Measurements from ENCODE around the gene TENT4A. TPM values are rescaled to one million over a fixed set of nuclear protein-coding genes. Genes with fewer than 3 reads are reported as not detected.

The TENT4A gene
- total RNA-seq, 1 experiment from 2014 or later: 10.2 TPM

- no peaks in the 10 kb centered on the region for H3K36me3 ChIP-seq (replicated peaks; ENCODE audit: control insufficient read depth, insufficient read depth, low read length)
- no peaks in the 10 kb centered on the region for H3K27me3 ChIP-seq (ENCODE audit: control insufficient read depth, insufficient read depth, low read length)
- H3K4me3 ChIP-seq (ENCODE audit: insufficient read depth, low read depth, low read length): no peak overlapping the region
- DNase-seq: no peak
Observed at GRCh38 chr5:6705959-6706358, 7.3 kb upstream of the TENT4A start.

GRCh38 chr5:6707852-6708251, 5.4 kb upstream of the TENT4A start:
- H3K36me3 ChIP-seq (replicated peaks; ENCODE audit: control insufficient read depth, insufficient read depth, low read length): no peaks in the 10 kb centered on the region
- no peak overlapping the region for H3K4me3 ChIP-seq (ENCODE audit: insufficient read depth, low read depth, low read length)
- no peak for DNase-seq
- H3K27me3 ChIP-seq (ENCODE audit: control insufficient read depth, insufficient read depth, low read length): no peaks in the 10 kb centered on the region

GRCh38 chr5:6708814-6709213, 4.4 kb upstream of the TENT4A start:
- DNase-seq: no peak
- Histone ChIP-seq H3K4me3 (ENCODE audit: insufficient read depth, low read depth, low read length) (no peak overlapping the region), H3K36me3 (replicated peaks; ENCODE audit: control insufficient read depth, insufficient read depth, low read length) (no peaks in the 10 kb centered on the region), H3K27me3 (ENCODE audit: control insufficient read depth, insufficient read depth, low read length) (no peaks in the 10 kb centered on the region)

GRCh38 chr5:6710070-6710469, 3.2 kb upstream of the TENT4A start:
- H3K27me3 ChIP-seq (ENCODE audit: control insufficient read depth, insufficient read depth, low read length): no peaks in the 10 kb centered on the region
- H3K36me3 ChIP-seq (replicated peaks; ENCODE audit: control insufficient read depth, insufficient read depth, low read length): no peaks in the 10 kb centered on the region
- DNase-seq: no peak
- no peak overlapping the region for H3K4me3 ChIP-seq (ENCODE audit: insufficient read depth, low read depth, low read length)

- Histone ChIP-seq H3K36me3 (replicated peaks; ENCODE audit: control insufficient read depth, insufficient read depth, low read length) (no peaks in the 10 kb centered on the region), H3K4me3 (ENCODE audit: insufficient read depth, low read depth, low read length) (no peak overlapping the region), H3K27me3 (ENCODE audit: control insufficient read depth, insufficient read depth, low read length) (no peaks in the 10 kb centered on the region)
- no peak for DNase-seq
Observed at GRCh38 chr5:6710551-6711318, 2.5 kb upstream of the TENT4A start.

- peaks cover under 1% of the 10 kb centered on the region; the same call in 1 of the 2 replicates for H3K36me3 ChIP-seq (replicated peaks; ENCODE audit: control insufficient read depth, insufficient read depth, low read length)
- peak overlapping the region; percentile 74 for H3K4me3 ChIP-seq (ENCODE audit: insufficient read depth, low read depth, low read length)
- no peaks in the 10 kb centered on the region for H3K27me3 ChIP-seq (ENCODE audit: control insufficient read depth, insufficient read depth, low read length)
- DNase-seq: no peak
Observed at GRCh38 chr5:6711409-6712141, 1.7 kb upstream of the TENT4A start.

- peak; percentile 73 for DNase-seq
- H3K27me3 ChIP-seq (ENCODE audit: control insufficient read depth, insufficient read depth, low read length): no peaks in the 10 kb centered on the region
- H3K4me3 ChIP-seq (ENCODE audit: insufficient read depth, low read depth, low read length): peak overlapping the region; percentile 74
- H3K36me3 ChIP-seq (replicated peaks; ENCODE audit: control insufficient read depth, insufficient read depth, low read length): peaks cover 2% of the 10 kb centered on the region; the same call in 1 of the 2 replicates
Observed at GRCh38 chr5:6712142-6712576, 1.1 kb upstream of the TENT4A start.

- Histone ChIP-seq H3K36me3 (replicated peaks; ENCODE audit: control insufficient read depth, insufficient read depth, low read length) (peaks cover 2% of the 10 kb centered on the region; the same call in 1 of the 2 replicates), H3K27me3 (ENCODE audit: control insufficient read depth, insufficient read depth, low read length) (no peaks in the 10 kb centered on the region), H3K4me3 (ENCODE audit: insufficient read depth, low read depth, low read length) (peak overlapping the region; percentile 74)
- peak; percentile 99 for DNase-seq
Observed at GRCh38 chr5:6712577-6713273, 507 bp upstream of the TENT4A start.

- Histone ChIP-seq H3K4me3 (ENCODE audit: insufficient read depth, low read depth, low read length) (peak overlapping the region; percentile 59), H3K27me3 (ENCODE audit: control insufficient read depth, insufficient read depth, low read length) (no peaks in the 10 kb centered on the region), H3K36me3 (replicated peaks; ENCODE audit: control insufficient read depth, insufficient read depth, low read length) (peaks cover 2% of the 10 kb centered on the region; the same call in 1 of the 2 replicates)
- DNase-seq: peak; percentile 77
Observed at GRCh38 chr5:6714226-6715041, 1.2 kb downstream of the TENT4A start.

- no peaks in the 10 kb centered on the region for H3K27me3 ChIP-seq (ENCODE audit: control insufficient read depth, insufficient read depth, low read length)
- peak; percentile 10 for DNase-seq
- H3K4me3 ChIP-seq (ENCODE audit: insufficient read depth, low read depth, low read length): peak overlapping the region; percentile 59
- H3K36me3 ChIP-seq (replicated peaks; ENCODE audit: control insufficient read depth, insufficient read depth, low read length): peaks cover 2% of the 10 kb centered on the region; the same call in 1 of the 2 replicates
Observed at GRCh38 chr5:6715271-6715670, 2.0 kb downstream of the TENT4A start.

- Histone ChIP-seq H3K36me3 (replicated peaks; ENCODE audit: control insufficient read depth, insufficient read depth, low read length) (peaks cover 2% of the 10 kb centered on the region; the same call in 1 of the 2 replicates), H3K27me3 (ENCODE audit: control insufficient read depth, insufficient read depth, low read length) (no peaks in the 10 kb centered on the region), H3K4me3 (ENCODE audit: insufficient read depth, low read depth, low read length) (no peak overlapping the region; the same call in 1 of the 2 replicates)
- peak; percentile 20 for DNase-seq
Observed at GRCh38 chr5:6715758-6716628, 2.8 kb downstream of the TENT4A start.

- H3K36me3 ChIP-seq (replicated peaks; ENCODE audit: control insufficient read depth, insufficient read depth, low read length): peaks cover 2% of the 10 kb centered on the region; the same call in 1 of the 2 replicates
- H3K27me3 ChIP-seq (ENCODE audit: control insufficient read depth, insufficient read depth, low read length): no peaks in the 10 kb centered on the region
- no peak for DNase-seq
- H3K4me3 ChIP-seq (ENCODE audit: insufficient read depth, low read depth, low read length): no peak overlapping the region
Observed at GRCh38 chr5:6716629-6717149, 3.5 kb downstream of the TENT4A start.

- no peak for DNase-seq
- Histone ChIP-seq H3K27me3 (ENCODE audit: control insufficient read depth, insufficient read depth, low read length) (no peaks in the 10 kb centered on the region), H3K4me3 (ENCODE audit: insufficient read depth, low read depth, low read length) (no peak overlapping the region), H3K36me3 (replicated peaks; ENCODE audit: control insufficient read depth, insufficient read depth, low read length) (peaks cover 2% of the 10 kb centered on the region; the same call in 1 of the 2 replicates)
Observed at GRCh38 chr5:6717247-6717646, 4.0 kb downstream of the TENT4A start.
